ENCODE data around the gene CACNA1H. TPM values are rescaled to one million over a fixed set of nuclear protein-coding genes. Genes with fewer than 3 reads are reported as not detected.

CACNA1H gene
- total RNA-seq, 1 experiment from 2014 or later = 31.1 TPM

GRCh38 chr16:1192384-1193073 lies 39.6 kb downstream of the CACNA1H start:
- ChIA-PET POLR2A (no interaction called here), CTCF (no interaction called here)
- intact Hi-C loops (cut with micrococcal nuclease; ENCODE audit: unreplicated experiment) = no loop called here
- ATAC-seq = peak; percentile 46
- peaks cover 34% of the 10 kb centered on the region for H3K4me1 ChIP-seq (ENCODE audit: control insufficient read depth, insufficient read depth, low read length)
- H3K9me3 ChIP-seq (ENCODE audit: control insufficient read depth, insufficient read depth, low read depth, low read length) = no peaks in the 10 kb centered on the region
- peak overlapping the region; percentile 76 for H3K27ac ChIP-seq (ENCODE audit: low read length)
- no peak overlapping the region for H3K4me3 ChIP-seq (ENCODE audit: low read depth in 2 of 2, low read length in 2 of 2)
- H3K36me3 ChIP-seq (ENCODE audit: control insufficient read depth, insufficient read depth, low read length) = no peaks in the 10 kb centered on the region
- H3K27me3 ChIP-seq (ENCODE audit: control insufficient read depth, insufficient read depth, low read length) = no peaks in the 10 kb centered on the region
- no TSS peak for BruUV-seq (replicated peaks)
- TF ChIP-seq REST (IDR thresholded peaks at IDR 0.05; ENCODE audit: insufficient read depth in 1 of 2, low read depth in 2 of 2, low read length in 1 of 2) = no peak
- no peak for TF ChIP-seq CTCF (IDR thresholded peaks at IDR 0.05)
- no peak for TF ChIP-seq POLR2AphosphoS5 (IDR thresholded peaks at IDR 0.05; ENCODE audit: low read depth, low read length)
- TF ChIP-seq SIN3A (IDR thresholded peaks at IDR 0.05; ENCODE audit: borderline replicate concordance, insufficient read depth, low read depth, low read length) = no peak
- TF ChIP-seq TCF7L2 (IDR thresholded peaks at IDR 0.05; ENCODE audit: low read depth, low read length) = no peak
- in situ Hi-C loops (cut with HindIII; ENCODE audit: low pct_unique_long_range_greater_than_20kb, low sequenced_read_pairs) = no loop called here
- DNase-seq (ENCODE audit: low read depth, low spot score) = no peak

GRCh38 chr16:1193143-1193824 lies 40.4 kb downstream of the CACNA1H start:
- H3K27ac ChIP-seq (ENCODE audit: low read length) = peak overlapping the region; percentile 76
- no TSS peak for BruUV-seq (replicated peaks)
- no peak for DNase-seq (ENCODE audit: low read depth, low spot score)
- H3K36me3 ChIP-seq (ENCODE audit: control insufficient read depth, insufficient read depth, low read length) = no peaks in the 10 kb centered on the region
- ATAC-seq = peak; percentile 78
- TF ChIP-seq REST (IDR thresholded peaks at IDR 0.05; ENCODE audit: insufficient read depth in 1 of 2, low read depth in 2 of 2, low read length in 1 of 2) (no peak), CTCF (IDR thresholded peaks at IDR 0.05) (peak; percentile 18; the same call in 1 of the 2 replicates)
- peaks cover 34% of the 10 kb centered on the region for H3K4me1 ChIP-seq (ENCODE audit: control insufficient read depth, insufficient read depth, low read length)
- CTCF ChIA-PET = interaction anchor here (0.7 to 1.1 kb wide), 2 partner anchors 82 to 87 kb away, joined by 3 read pairs; no protein-coding TSS in a partner anchor
- no peaks in the 10 kb centered on the region for H3K9me3 ChIP-seq (ENCODE audit: control insufficient read depth, insufficient read depth, low read depth, low read length)
- peak overlapping the region in 1 of 2 experiments; percentile 18; a peak in 1 of 4 replicates for H3K4me3 ChIP-seq (ENCODE audit: low read depth in 2 of 2, low read length in 2 of 2)
- H3K27me3 ChIP-seq (ENCODE audit: control insufficient read depth, insufficient read depth, low read length) = no peaks in the 10 kb centered on the region
- intact Hi-C loops (cut with micrococcal nuclease; ENCODE audit: unreplicated experiment) = no loop called here
- POLR2A ChIA-PET = no interaction called here
- in situ Hi-C loops (cut with HindIII; ENCODE audit: low pct_unique_long_range_greater_than_20kb, low sequenced_read_pairs) = no loop called here
